Measurements from ENCODE around the gene DPF3.

The DPF3 gene

GRCh38 chr14:72682188-72682587 lies 211.7 kb downstream of the DPF3 start:
- no peak overlapping the region for H3K4me3 ChIP-seq (ENCODE audit: insufficient read depth, low read depth, low read length)
- H3K27ac ChIP-seq (ENCODE audit: insufficient read depth, low read depth, low read length, poor library complexity, severe bottlenecking) = no peak overlapping the region
- H3K36me3 ChIP-seq (ENCODE audit: control insufficient read depth, insufficient read depth, low read length) = no peaks in the 10 kb centered on the region
- peaks cover 28% of the 10 kb centered on the region for H3K4me1 ChIP-seq (ENCODE audit: control insufficient read depth, insufficient read depth, low read length)
- H3K27me3 ChIP-seq (ENCODE audit: control insufficient read depth, insufficient read depth, low read length, poor library complexity, severe bottlenecking) = no peaks in the 10 kb centered on the region
- H3K9me3 ChIP-seq (ENCODE audit: control insufficient read depth, low read length) = no peaks in the 10 kb centered on the region
- 89 to 94% methylated on average over 5 of the region's 5 CpGs for WGBS, 2 experiments

- H3K27me3 ChIP-seq (ENCODE audit: control insufficient read depth, insufficient read depth, low read length, poor library complexity, severe bottlenecking) = no peaks in the 10 kb centered on the region
- H3K36me3 ChIP-seq (ENCODE audit: control insufficient read depth, insufficient read depth, low read length) = no peaks in the 10 kb centered on the region
- H3K4me3 ChIP-seq (ENCODE audit: insufficient read depth, low read depth, low read length) = no peak overlapping the region
- peaks cover 28% of the 10 kb centered on the region for H3K4me1 ChIP-seq (ENCODE audit: control insufficient read depth, insufficient read depth, low read length)
- 87 to 91% methylated on average over 6 to 7 of the region's 7 CpGs for WGBS, 2 experiments
- no peak overlapping the region for H3K27ac ChIP-seq (ENCODE audit: insufficient read depth, low read depth, low read length, poor library complexity, severe bottlenecking)
- H3K9me3 ChIP-seq (ENCODE audit: control insufficient read depth, low read length) = no peaks in the 10 kb centered on the region
Observed at GRCh38 chr14:72680853-72681640, 212.9 kb downstream of the DPF3 start.

- Histone ChIP-seq H3K4me1 (ENCODE audit: control insufficient read depth, insufficient read depth, low read length) (peaks cover 28% of the 10 kb centered on the region), H3K27ac (ENCODE audit: insufficient read depth, low read depth, low read length, poor library complexity, severe bottlenecking) (no peak overlapping the region), H3K27me3 (ENCODE audit: control insufficient read depth, insufficient read depth, low read length, poor library complexity, severe bottlenecking) (no peaks in the 10 kb centered on the region), H3K36me3 (ENCODE audit: control insufficient read depth, insufficient read depth, low read length) (no peaks in the 10 kb centered on the region), H3K4me3 (ENCODE audit: insufficient read depth, low read depth, low read length) (no peak overlapping the region), H3K9me3 (ENCODE audit: control insufficient read depth, low read length) (no peaks in the 10 kb centered on the region)
- WGBS, 2 experiments = 49 to 50% methylated on average over 27 of the region's 27 CpGs
Observed at GRCh38 chr14:72679536-72680151, 214.3 kb downstream of the DPF3 start.

GRCh38 chr14:72679141-72679535 lies 214.8 kb downstream of the DPF3 start:
- 62 to 72% methylated on average over 14 of the region's 14 CpGs for WGBS, 2 experiments
- no peak overlapping the region for H3K4me3 ChIP-seq (ENCODE audit: insufficient read depth, low read depth, low read length)
- no peak overlapping the region for H3K27ac ChIP-seq (ENCODE audit: insufficient read depth, low read depth, low read length, poor library complexity, severe bottlenecking)
- H3K27me3 ChIP-seq (ENCODE audit: control insufficient read depth, insufficient read depth, low read length, poor library complexity, severe bottlenecking) = no peaks in the 10 kb centered on the region
- no peaks in the 10 kb centered on the region for H3K9me3 ChIP-seq (ENCODE audit: control insufficient read depth, low read length)
- H3K4me1 ChIP-seq (ENCODE audit: control insufficient read depth, insufficient read depth, low read length) = peaks cover 28% of the 10 kb centered on the region
- H3K36me3 ChIP-seq (ENCODE audit: control insufficient read depth, insufficient read depth, low read length) = no peaks in the 10 kb centered on the region

GRCh38 chr14:72678356-72678755 lies 215.5 kb downstream of the DPF3 start:
- no peaks in the 10 kb centered on the region for H3K36me3 ChIP-seq (ENCODE audit: control insufficient read depth, insufficient read depth, low read length)
- H3K4me3 ChIP-seq (ENCODE audit: insufficient read depth, low read depth, low read length) = no peak overlapping the region
- H3K4me1 ChIP-seq (ENCODE audit: control insufficient read depth, insufficient read depth, low read length) = peaks cover 28% of the 10 kb centered on the region
- H3K9me3 ChIP-seq (ENCODE audit: control insufficient read depth, low read length) = no peaks in the 10 kb centered on the region
- no peaks in the 10 kb centered on the region for H3K27me3 ChIP-seq (ENCODE audit: control insufficient read depth, insufficient read depth, low read length, poor library complexity, severe bottlenecking)
- H3K27ac ChIP-seq (ENCODE audit: insufficient read depth, low read depth, low read length, poor library complexity, severe bottlenecking) = no peak overlapping the region
- 95 to 97% methylated on average over 5 of the region's 5 CpGs for WGBS, 2 experiments

GRCh38 chr14:72677664-72678063 lies 216.2 kb downstream of the DPF3 start:
- WGBS, 2 experiments = 93 to 96% methylated on average over 4 of the region's 4 CpGs
- peaks cover 28% of the 10 kb centered on the region for H3K4me1 ChIP-seq (ENCODE audit: control insufficient read depth, insufficient read depth, low read length)
- no peak overlapping the region for H3K27ac ChIP-seq (ENCODE audit: insufficient read depth, low read depth, low read length, poor library complexity, severe bottlenecking)
- H3K4me3 ChIP-seq (ENCODE audit: insufficient read depth, low read depth, low read length) = no peak overlapping the region
- H3K9me3 ChIP-seq (ENCODE audit: control insufficient read depth, low read length) = no peaks in the 10 kb centered on the region
- no peaks in the 10 kb centered on the region for H3K27me3 ChIP-seq (ENCODE audit: control insufficient read depth, insufficient read depth, low read length, poor library complexity, severe bottlenecking)
- H3K36me3 ChIP-seq (ENCODE audit: control insufficient read depth, insufficient read depth, low read length) = no peaks in the 10 kb centered on the region

GRCh38 chr14:72675126-72675525 lies 218.8 kb downstream of the DPF3 start:
- no peaks in the 10 kb centered on the region for H3K36me3 ChIP-seq (ENCODE audit: control insufficient read depth, insufficient read depth, low read length)
- H3K27me3 ChIP-seq (ENCODE audit: control insufficient read depth, insufficient read depth, low read length, poor library complexity, severe bottlenecking) = no peaks in the 10 kb centered on the region
- H3K27ac ChIP-seq (ENCODE audit: insufficient read depth, low read depth, low read length, poor library complexity, severe bottlenecking) = no peak overlapping the region
- no peaks in the 10 kb centered on the region for H3K9me3 ChIP-seq (ENCODE audit: control insufficient read depth, low read length)
- WGBS, 2 experiments = 96 to 97% methylated on average over 3 of the region's 3 CpGs
- H3K4me3 ChIP-seq (ENCODE audit: insufficient read depth, low read depth, low read length) = no peak overlapping the region
- peaks cover 11% of the 10 kb centered on the region for H3K4me1 ChIP-seq (ENCODE audit: control insufficient read depth, insufficient read depth, low read length)

- Histone ChIP-seq H3K4me1 (ENCODE audit: control insufficient read depth, insufficient read depth, low read length) (no peaks in the 10 kb centered on the region), H3K27me3 (ENCODE audit: control insufficient read depth, insufficient read depth, low read length, poor library complexity, severe bottlenecking) (no peaks in the 10 kb centered on the region), H3K4me3 (ENCODE audit: insufficient read depth, low read depth, low read length) (no peak overlapping the region), H3K9me3 (ENCODE audit: control insufficient read depth, low read length) (no peaks in the 10 kb centered on the region), H3K36me3 (ENCODE audit: control insufficient read depth, insufficient read depth, low read length) (no peaks in the 10 kb centered on the region), H3K27ac (ENCODE audit: insufficient read depth, low read depth, low read length, poor library complexity, severe bottlenecking) (no peak overlapping the region)
Observed at GRCh38 chr14:72673179-72673578, 220.7 kb downstream of the DPF3 start.

GRCh38 chr14:72666610-72667009 lies 227.3 kb downstream of the DPF3 start:
- Histone ChIP-seq H3K4me1 (ENCODE audit: control insufficient read depth, insufficient read depth, low read length) (peaks cover 3% of the 10 kb centered on the region), H3K27ac (ENCODE audit: insufficient read depth, low read depth, low read length, poor library complexity, severe bottlenecking) (no peak overlapping the region), H3K36me3 (ENCODE audit: control insufficient read depth, insufficient read depth, low read length) (no peaks in the 10 kb centered on the region), H3K9me3 (ENCODE audit: control insufficient read depth, low read length) (no peaks in the 10 kb centered on the region), H3K4me3 (ENCODE audit: insufficient read depth, low read depth, low read length) (no peak overlapping the region), H3K27me3 (ENCODE audit: control insufficient read depth, insufficient read depth, low read length, poor library complexity, severe bottlenecking) (no peaks in the 10 kb centered on the region)
- no CpG with 5 or more reads among the region's 1 CpG for WGBS, 2 experiments

- WGBS, 2 experiments = 85 to 87% methylated on average over 3 of the region's 3 CpGs
- Histone ChIP-seq H3K4me3 (ENCODE audit: insufficient read depth, low read depth, low read length) (no peak overlapping the region), H3K27ac (ENCODE audit: insufficient read depth, low read depth, low read length, poor library complexity, severe bottlenecking) (no peak overlapping the region), H3K4me1 (ENCODE audit: control insufficient read depth, insufficient read depth, low read length) (peaks cover 3% of the 10 kb centered on the region), H3K36me3 (ENCODE audit: control insufficient read depth, insufficient read depth, low read length) (no peaks in the 10 kb centered on the region), H3K9me3 (ENCODE audit: control insufficient read depth, low read length) (no peaks in the 10 kb centered on the region), H3K27me3 (ENCODE audit: control insufficient read depth, insufficient read depth, low read length, poor library complexity, severe bottlenecking) (no peaks in the 10 kb centered on the region)
Observed at GRCh38 chr14:72665259-72665658, 228.6 kb downstream of the DPF3 start.

All from ectodermal cell (in vitro differentiated cells).